Colonic mucosa (tissue), 4 donors: Measurements from ENCODE around the gene NDUFA6. TPM values are rescaled to one million over a fixed set of nuclear protein-coding genes. Genes with fewer than 3 reads are reported as not detected.
A peak's percentile ranks its signal among the peaks of the same experiment; 100 is the strongest.

Experiments used
- DNase-seq: peaks from one replicate; pipeline ENCODE4 v3.0.0-alpha.2; 2020
- H3K27ac ChIP-seq: fragments of 200-600 bp; one replicate; pipeline ENCODE4 v1.8.0; 2021
- H3K27me3 ChIP-seq: fragments of 200-600 bp; one replicate; pipeline ENCODE4 v1.8.0; 2021
- H3K36me3 ChIP-seq: fragments of 200-600 bp; one replicate; pipeline ENCODE4 v1.8.0; 2021
- H3K4me1 ChIP-seq: fragments of 200-600 bp; one replicate; pipeline ENCODE4 v1.8.0; 2021; ENCODE audit warnings: mild to moderate bottlenecking
- H3K4me3 ChIP-seq: fragments of 200-600 bp; one replicate; pipeline ENCODE4 v1.8.0; 2021
- H3K9ac ChIP-seq, 2 donors: one replicate each; pipeline ENCODE4 v1.7.0; 2013; ENCODE audit warnings: control low read depth in 2 of 2, low read depth in 2 of 2, low read length in 2 of 2
- H3K9me3 ChIP-seq: fragments of 200-600 bp; one replicate; pipeline ENCODE4 v1.8.0; 2021
- intact Hi-C: fragments of 100-400 bp; cut with DNase I; formaldehyde crosslinking; loops from one replicate; pipeline ENCODE4 v1.14.1; 2022
- total RNA-seq, 2 donors: library from RNA; stranded (reverse); fragmentation: NEBNext Ultra II Directional in 1 of 2; extraction: Animal tissue kit (Norgen Biotek cat#: 25700) in 1 of 2; gene quantifications; one replicate each; pipeline ENCODE4 v1.2.1, GENCODE V29; 2021
- TF ChIP-seq, protein P1 (sequence below): fragments of 200-600 bp; IDR thresholded peaks from one replicate; pipeline ENCODE4 v1.8.0; 2022; ENCODE audit warnings: antibody characterized with exemption, mild to moderate bottlenecking
- donor health status: healthy.
- donor health status: DM: no; HTN: no; CAD: no.
- donor health status: DM: no; HTN: no; CAD: no.

The NDUFA6 gene
- total RNA-seq, 2 donors from 2014 or later: 131 to 154 TPM

DNA sequence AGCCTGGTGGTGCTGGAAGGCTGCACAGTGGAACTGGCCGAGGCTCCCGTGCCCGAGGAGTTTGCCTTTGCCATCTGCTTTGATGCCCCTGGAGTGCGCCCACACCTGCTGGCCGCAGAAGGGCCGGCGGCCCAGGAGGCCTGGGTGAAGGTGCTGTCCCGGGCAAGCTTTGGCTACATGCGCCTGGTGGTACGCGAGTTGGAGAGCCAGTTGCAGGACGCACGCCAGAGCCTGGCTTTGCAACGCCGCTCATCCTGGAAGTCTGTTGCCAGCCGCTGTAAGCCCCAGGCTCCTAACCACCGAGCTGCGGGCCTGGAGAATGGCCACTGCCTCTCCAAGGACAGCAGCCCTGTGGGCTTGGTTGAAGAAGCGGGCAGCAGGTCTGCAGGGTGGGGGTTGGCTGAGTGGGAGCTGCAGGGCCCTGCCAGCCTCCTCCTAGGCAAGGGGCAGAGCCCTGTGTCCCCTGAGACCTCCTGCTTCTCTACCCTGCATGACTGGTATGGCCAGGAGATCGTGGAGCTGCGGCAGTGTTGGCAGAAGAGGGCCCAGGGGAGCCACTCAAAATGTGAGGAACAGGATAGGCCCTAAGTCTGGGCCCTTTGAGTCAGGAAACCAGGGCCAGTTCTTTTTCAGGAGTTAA is 13.0 kb downstream of the NDUFA6 start:
- Histone ChIP-seq H3K4me3 (no peak overlapping the region), H3K4me1 (peaks cover 7% of the 10 kb centered on the region), H3K9me3 (no peaks in the 10 kb centered on the region), H3K27me3 (no peaks in the 10 kb centered on the region), H3K9ac (peak overlapping the region in 1 of 2 donors; percentile 99), H3K27ac (peak overlapping the region; percentile 94), H3K36me3 (no peaks in the 10 kb centered on the region)
- no peak for DNase-seq
- intact Hi-C loops: no loop called here
- TF ChIP-seq, protein P1, sequence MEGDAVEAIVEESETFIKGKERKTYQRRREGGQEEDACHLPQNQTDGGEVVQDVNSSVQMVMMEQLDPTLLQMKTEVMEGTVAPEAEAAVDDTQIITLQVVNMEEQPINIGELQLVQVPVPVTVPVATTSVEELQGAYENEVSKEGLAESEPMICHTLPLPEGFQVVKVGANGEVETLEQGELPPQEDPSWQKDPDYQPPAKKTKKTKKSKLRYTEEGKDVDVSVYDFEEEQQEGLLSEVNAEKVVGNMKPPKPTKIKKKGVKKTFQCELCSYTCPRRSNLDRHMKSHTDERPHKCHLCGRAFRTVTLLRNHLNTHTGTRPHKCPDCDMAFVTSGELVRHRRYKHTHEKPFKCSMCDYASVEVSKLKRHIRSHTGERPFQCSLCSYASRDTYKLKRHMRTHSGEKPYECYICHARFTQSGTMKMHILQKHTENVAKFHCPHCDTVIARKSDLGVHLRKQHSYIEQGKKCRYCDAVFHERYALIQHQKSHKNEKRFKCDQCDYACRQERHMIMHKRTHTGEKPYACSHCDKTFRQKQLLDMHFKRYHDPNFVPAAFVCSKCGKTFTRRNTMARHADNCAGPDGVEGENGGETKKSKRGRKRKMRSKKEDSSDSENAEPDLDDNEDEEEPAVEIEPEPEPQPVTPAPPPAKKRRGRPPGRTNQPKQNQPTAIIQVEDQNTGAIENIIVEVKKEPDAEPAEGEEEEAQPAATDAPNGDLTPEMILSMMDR: no peak

DNA sequence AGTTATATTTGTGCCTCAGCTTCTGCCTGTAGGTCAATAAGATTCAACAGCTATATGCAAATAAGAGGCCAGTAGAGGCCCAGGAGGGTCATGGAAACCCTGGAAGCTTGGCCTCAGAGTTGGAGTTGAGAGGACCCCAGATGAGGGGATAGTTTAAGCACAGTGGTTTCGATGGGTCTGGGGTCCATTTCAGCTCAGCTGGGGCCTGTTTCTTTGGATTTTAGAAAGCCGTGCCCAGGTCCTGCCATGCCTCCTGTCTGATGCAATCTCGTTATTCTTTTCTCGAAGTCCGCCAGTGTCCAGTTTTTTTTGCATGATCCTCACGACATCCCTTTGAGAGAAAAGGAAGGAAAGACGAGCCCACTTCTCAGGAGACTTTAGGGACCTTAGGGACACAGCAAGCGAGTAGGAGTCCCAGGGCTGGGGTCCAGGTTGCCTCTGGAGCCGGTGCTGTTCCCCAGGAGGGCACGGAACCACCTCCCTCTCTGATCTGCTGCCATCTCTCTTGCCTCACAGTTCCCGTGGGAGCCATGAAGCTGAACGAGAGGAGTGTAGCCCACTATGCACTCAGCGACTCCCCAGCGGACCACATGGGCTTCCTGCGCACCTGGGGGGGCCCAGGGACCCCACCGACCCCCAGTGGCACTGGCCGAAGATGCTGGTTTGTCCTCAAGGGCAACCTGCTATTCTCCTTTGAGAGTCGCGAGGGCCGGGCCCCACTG is 13.6 kb downstream of the NDUFA6 start:
- no peaks in the 10 kb centered on the region for H3K27me3 ChIP-seq
- H3K9me3 ChIP-seq: no peaks in the 10 kb centered on the region
- TF ChIP-seq, protein P1: no peak
- H3K4me1 ChIP-seq: peaks cover 7% of the 10 kb centered on the region
- DNase-seq: no peak
- H3K4me3 ChIP-seq: no peak overlapping the region
- H3K9ac ChIP-seq: no peak overlapping the region
- no peak overlapping the region for H3K27ac ChIP-seq
- no peaks in the 10 kb centered on the region for H3K36me3 ChIP-seq
- intact Hi-C loops: no loop called here

DNA sequence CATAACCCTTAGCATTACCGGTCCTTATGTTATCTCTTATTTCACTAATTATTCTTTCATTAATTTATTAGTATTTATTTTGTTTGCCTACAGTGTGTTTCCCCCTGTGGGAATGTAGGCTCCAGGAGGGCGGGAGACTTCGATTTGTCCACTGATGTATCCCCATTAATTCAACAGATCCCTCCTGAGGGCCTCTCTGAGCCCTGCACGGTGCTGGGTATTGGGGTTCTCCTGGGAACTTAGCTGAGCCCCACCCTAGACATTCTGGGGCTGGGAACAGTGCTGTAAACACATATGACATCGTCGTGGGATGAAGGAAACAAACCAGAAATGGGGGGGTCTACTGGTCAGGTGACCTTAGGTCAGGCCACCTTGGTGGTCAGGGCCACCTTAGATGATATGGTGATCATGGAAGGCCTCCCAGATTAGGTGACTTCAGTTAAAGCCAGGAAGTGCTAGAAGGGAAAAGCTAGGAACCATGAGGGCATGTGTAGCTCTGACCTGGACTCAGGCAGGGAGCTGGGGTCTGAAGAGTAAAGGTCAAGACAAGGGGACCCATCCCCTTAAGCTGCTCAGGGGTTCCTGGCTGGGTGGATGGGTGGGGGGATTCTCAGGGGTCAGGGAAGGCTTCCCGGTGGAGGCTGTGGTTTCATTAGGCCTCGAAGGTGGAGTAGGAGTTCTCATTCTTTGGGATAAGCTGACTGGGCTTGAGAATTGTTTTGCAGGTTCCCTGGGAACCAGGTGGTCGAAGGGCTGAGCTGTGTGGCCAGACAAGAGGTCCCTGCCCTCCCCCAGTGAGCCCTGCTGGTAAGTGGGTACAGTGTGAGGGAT is 15.5 kb downstream of the NDUFA6 start:
- peak overlapping the region; percentile 73 for H3K27ac ChIP-seq
- TF ChIP-seq, protein P1: no peak
- DNase-seq: no peak
- no peaks in the 10 kb centered on the region for H3K36me3 ChIP-seq
- H3K4me1 ChIP-seq: peaks cover 7% of the 10 kb centered on the region
- peak overlapping the region; percentile 80 to 91 for H3K9ac ChIP-seq
- peak overlapping the region; percentile 63 for H3K4me3 ChIP-seq
- intact Hi-C loops: no loop called here
- H3K27me3 ChIP-seq: no peaks in the 10 kb centered on the region
- H3K9me3 ChIP-seq: no peaks in the 10 kb centered on the region

DNA sequence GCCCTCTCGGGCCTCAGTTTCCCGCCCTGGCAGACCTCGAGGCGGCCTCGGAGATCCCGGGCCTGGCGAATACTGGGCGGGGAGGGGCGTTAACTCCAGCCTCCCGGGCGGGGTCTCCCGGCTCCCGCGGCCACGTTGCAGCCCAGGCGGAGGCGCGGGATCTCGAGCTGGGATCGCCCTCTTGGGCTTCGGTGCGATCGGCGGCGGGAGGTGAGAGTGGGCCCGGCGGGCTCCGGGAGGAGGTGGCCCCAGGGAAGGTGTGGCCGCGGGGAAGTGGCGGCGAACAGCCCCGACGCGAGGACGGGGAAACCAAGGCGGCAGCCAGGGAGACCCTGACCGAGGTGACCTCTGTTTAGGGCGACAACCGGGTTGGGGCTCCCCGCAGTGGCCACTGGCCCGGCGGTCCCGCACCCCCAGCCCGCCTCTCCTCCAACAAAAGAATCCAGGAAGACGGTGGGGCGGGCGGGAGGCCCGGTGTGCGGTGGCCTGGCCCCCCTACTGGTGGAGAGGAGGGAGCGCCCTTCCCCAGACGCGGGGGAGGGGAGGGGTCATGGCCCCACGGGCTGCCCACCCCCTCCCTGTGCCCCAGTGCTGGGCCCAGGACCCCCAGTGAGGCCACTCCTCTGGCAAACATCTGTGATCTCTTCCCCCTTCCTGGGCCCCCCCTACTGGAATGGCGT is 16.3 kb downstream of the NDUFA6 start, which contains the start of gene PHETA2:
Gene PHETA2 (plus strand): TSS at position 117 of the 680 bp plus-strand sequence. CDS start 3,046 bp downstream, outside the sequence.
- TF ChIP-seq, protein P1: peak; percentile 45
- no peaks in the 10 kb centered on the region for H3K9me3 ChIP-seq
- peak within 1 kb of the TSS; percentile 63 for H3K4me3 ChIP-seq
- H3K27ac ChIP-seq: peak within 1 kb of the TSS; percentile 73
- H3K27me3 ChIP-seq: no peaks in the 10 kb centered on the region
- peaks cover 11% of the 10 kb centered on the region for H3K4me1 ChIP-seq
- peak; percentile 65 for DNase-seq
- H3K36me3 ChIP-seq: no peaks in the 10 kb centered on the region
- intact Hi-C loops: no loop called here
- H3K9ac ChIP-seq: peak within 1 kb of the TSS; percentile 80 to 91

DNA sequence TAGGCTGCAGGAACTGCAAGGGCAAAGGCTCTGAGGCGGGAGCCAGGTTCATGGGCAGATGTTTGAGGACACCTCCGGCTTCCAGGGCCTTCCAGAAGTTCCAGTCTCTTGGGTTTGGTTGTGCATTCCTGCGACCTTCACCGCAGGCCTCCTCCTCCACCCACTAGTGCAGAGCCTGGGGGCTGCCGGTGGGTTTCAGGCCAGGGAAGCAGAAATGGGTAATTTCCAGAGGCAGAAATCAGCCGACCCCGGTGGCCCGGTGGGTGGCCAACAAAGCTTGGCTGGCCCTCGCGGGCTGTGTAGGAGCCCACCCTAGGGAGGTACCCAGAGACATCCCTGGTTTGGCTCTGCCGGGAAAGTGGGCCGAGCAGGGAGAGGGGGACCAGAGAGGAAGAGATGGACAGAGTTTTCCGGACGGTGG is 16.9 kb downstream of the NDUFA6 start:
- Histone ChIP-seq H3K4me3 (peak overlapping the region; percentile 63), H3K27ac (peak overlapping the region; percentile 73), H3K27me3 (no peaks in the 10 kb centered on the region), H3K9ac (peak overlapping the region; percentile 80 to 91), H3K4me1 (peaks cover 10% of the 10 kb centered on the region), H3K9me3 (no peaks in the 10 kb centered on the region), H3K36me3 (no peaks in the 10 kb centered on the region)
- intact Hi-C loops: no loop called here
- TF ChIP-seq, protein P1: no peak
- no peak for DNase-seq
